Hematopoietic multipotent progenitor cell treated with erythropoietin and hydrocortisone succinate and interleukin-3 and kit ligand, for 6 days (in vitro differentiated cells): ENCODE measurements around the gene MAN1C1.
"Not testable (repeated sequence)": the region's sequence is repeated elsewhere in the genome, so short reads cannot be mapped to it uniquely, and the experiment has no call there.

ENCODE experiments used
- DNase-seq: peaks from one replicate; pipeline ENCODE4 v3.0.0-alpha.2; 2015

Gene MAN1C1

GRCh38 chr1:25658791-25659431, 42.3 kb downstream of the MAN1C1 start:
- DNase-seq = no peak

GRCh38 chr1:25661043-25661815, 44.6 kb downstream of the MAN1C1 start:
- no peak for DNase-seq

GRCh38 chr1:25662061-25662460, 45.5 kb downstream of the MAN1C1 start:
- DNase-seq = no peak

GRCh38 chr1:25662959-25663358, 46.4 kb downstream of the MAN1C1 start:
- not testable (repeated sequence) for DNase-seq

GRCh38 chr1:25664357-25665199, 48.0 kb downstream of the MAN1C1 start:
- DNase-seq = no peak

GRCh38 chr1:25666460-25666859, 49.9 kb downstream of the MAN1C1 start:
- no peak for DNase-seq

GRCh38 chr1:25668931-25669573, 52.5 kb downstream of the MAN1C1 start:
- no peak for DNase-seq

- DNase-seq = no peak
Observed at GRCh38 chr1:25669781-25670567, 53.4 kb downstream of the MAN1C1 start.

GRCh38 chr1:25671929-25672328, 55.3 kb downstream of the MAN1C1 start:
- no peak for DNase-seq

- no peak for DNase-seq
Observed at GRCh38 chr1:25672763-25673409, 56.3 kb downstream of the MAN1C1 start.

- no peak for DNase-seq
Observed at GRCh38 chr1:25673456-25673855, 56.9 kb downstream of the MAN1C1 start.

- no peak for DNase-seq
Observed at GRCh38 chr1:25673962-25674806, 57.6 kb downstream of the MAN1C1 start.

- DNase-seq = no peak
Observed at GRCh38 chr1:25674807-25675084, 58.2 kb downstream of the MAN1C1 start.

GRCh38 chr1:25675729-25676476, 59.3 kb downstream of the MAN1C1 start:
- DNase-seq = no peak

- no peak for DNase-seq
Observed at GRCh38 chr1:25676488-25676887, 59.9 kb downstream of the MAN1C1 start.

GRCh38 chr1:25677193-25677773, 60.7 kb downstream of the MAN1C1 start:
- DNase-seq = no peak

- DNase-seq = no peak
Observed at GRCh38 chr1:25679171-25679570, 62.6 kb downstream of the MAN1C1 start.

GRCh38 chr1:25680701-25681100, 64.1 kb downstream of the MAN1C1 start:
- no peak for DNase-seq

- DNase-seq = no peak
Observed at GRCh38 chr1:25682059-25682601, 65.5 kb downstream of the MAN1C1 start.

- DNase-seq = no peak
Observed at GRCh38 chr1:25683177-25683576, 66.6 kb downstream of the MAN1C1 start.
